HG02642 (cell line): ENCODE data around the gene TRAPPC2.
A peak's percentile ranks its signal among the peaks of the same experiment; 100 is the strongest.

Experiments
- ATAC-seq: cut with Tn5 transposase; IDR thresholded peaks from one replicate; pipeline ENCODE4 v1.9.1; 2021; ENCODE audit warnings: mild to moderate bottlenecking; ENCODE audit not compliant: unreplicated experiment, poor library complexity

TRAPPC2 gene

GRCh38 chrX:13702111-13702789 is 32.2 kb downstream of the TRAPPC2 start:
- no peak for ATAC-seq

- ATAC-seq, result no peak
Observed at GRCh38 chrX:13700380-13700779, 34.0 kb downstream of the TRAPPC2 start.

GRCh38 chrX:13699183-13699826 is 35.1 kb downstream of the TRAPPC2 start:
- peak; percentile 74 for ATAC-seq

GRCh38 chrX:13698432-13698831 is 36.0 kb downstream of the TRAPPC2 start:
- no peak for ATAC-seq

- ATAC-seq, result no peak
Observed at GRCh38 chrX:13697976-13698375, 36.4 kb downstream of the TRAPPC2 start.

GRCh38 chrX:13697455-13697854 is 37.0 kb downstream of the TRAPPC2 start:
- no peak for ATAC-seq

GRCh38 chrX:13695601-13696115 is 38.8 kb downstream of the TRAPPC2 start:
- ATAC-seq, result no peak

GRCh38 chrX:13694983-13695382 is 39.4 kb downstream of the TRAPPC2 start:
- ATAC-seq, result no peak

GRCh38 chrX:13694359-13694758 is 40.1 kb downstream of the TRAPPC2 start:
- ATAC-seq, result no peak

GRCh38 chrX:13693341-13693961 is 41.0 kb downstream of the TRAPPC2 start:
- ATAC-seq, result no peak

GRCh38 chrX:13692771-13693231 is 41.6 kb downstream of the TRAPPC2 start:
- ATAC-seq, result no peak

- ATAC-seq, result no peak
Observed at GRCh38 chrX:13691841-13692371, 42.5 kb downstream of the TRAPPC2 start.

GRCh38 chrX:13690836-13691235 is 43.6 kb downstream of the TRAPPC2 start:
- no peak for ATAC-seq

- ATAC-seq, result no peak
Observed at GRCh38 chrX:13689741-13690211, 44.6 kb downstream of the TRAPPC2 start.

- peak; percentile 85 for ATAC-seq
Observed at GRCh38 chrX:13688958-13689740, 45.3 kb downstream of the TRAPPC2 start, which contains the start of gene RAB9A. TSS of gene RAB9A (plus strand) at chrX:13689128. CDS start at chrX:13708747, 19,619 bp downstream.

- ATAC-seq, result no peak
Observed at GRCh38 chrX:13688384-13688957, 45.9 kb downstream of the TRAPPC2 start.

GRCh38 chrX:13687203-13687602 is 47.2 kb downstream of the TRAPPC2 start:
- ATAC-seq, result no peak

- ATAC-seq, result no peak
Observed at GRCh38 chrX:13685126-13685763, 49.2 kb downstream of the TRAPPC2 start.

GRCh38 chrX:13684361-13684760 is 50.1 kb downstream of the TRAPPC2 start:
- no peak for ATAC-seq
